SH-SY5Y (cell line): ENCODE results near the gene OR2T27.

ENCODE experiments used
- GATA2 ChIP-seq: IDR thresholded peaks from 2 replicates; pipeline ENCODE4 v1.6.1; 2011; ENCODE audit warnings: mild to moderate bottlenecking, low read depth, low read length
- GATA3 ChIP-seq: IDR thresholded peaks from 2 replicates; pipeline ENCODE4 v1.6.1; 2011; ENCODE audit warnings: low read depth, mild to moderate bottlenecking, low read length, moderate library complexity

- TF ChIP-seq GATA2: no peak
- no peak for TF ChIP-seq GATA3
Observed at GRCh38 chr1:248695451-248696132, 40.3 kb upstream of the OR2T27 start.
